ENCODE results near the gene CEMIP2. TPM values are rescaled to one million over a fixed set of nuclear protein-coding genes. Genes with fewer than 3 reads are reported as not detected.

CEMIP2 gene
- total and polyA plus RNA-seq, 4 donors: 18.8 to 123 (median 38.6) TPM

- no peak for DNase-seq (ENCODE audit: low spot score)
- no peak overlapping the region for H3K9ac ChIP-seq (ENCODE audit: low read depth in 1 of 2, low read length in 2 of 2)
- H3K27me3 ChIP-seq (ENCODE audit: control insufficient read depth in 4 of 4, insufficient read depth in 4 of 4, low read length in 3 of 4): no peaks in the 10 kb centered on the region
- no peak overlapping the region for H3K27ac ChIP-seq (ENCODE audit: low read depth in 1 of 2, low read length in 2 of 2)
- TF ChIP-seq RXRA (IDR thresholded peaks at IDR 0.05): no peak
- TF ChIP-seq SP1 (IDR thresholded peaks at IDR 0.05): no peak
- no peak for TF ChIP-seq FOXA1 (IDR thresholded peaks at IDR 0.05)
- no peak for TF ChIP-seq EGR1 (IDR thresholded peaks at IDR 0.05; ENCODE audit: low read depth in 2 of 2)
- TF ChIP-seq REST (IDR thresholded peaks at IDR 0.05): no peak
- H3K4me3 ChIP-seq (ENCODE audit: low read depth in 1 of 3, low read length in 3 of 3): no peak overlapping the region
- WGBS: 93% methylated on average over 1 of the region's 1 CpG
- no peaks in the 10 kb centered on the region for H3K9me3 ChIP-seq (ENCODE audit: control insufficient read depth in 4 of 4, low read length in 3 of 4)
- H3K4me1 ChIP-seq (ENCODE audit: control insufficient read depth in 4 of 4, insufficient read depth in 4 of 4, low read length in 3 of 4): peaks cover 0 to 6% (median 3%) of the 10 kb centered on the region in 4 donors
- H3K36me3 ChIP-seq (ENCODE audit: control insufficient read depth in 4 of 4, insufficient read depth in 3 of 4, low read depth in 1 of 4, low read length in 3 of 4): no peaks in the 10 kb centered on the region
These were observed 119.9 kb downstream of the CEMIP2 start for GRCh38 chr9:71648453-71648852.

GRCh38 chr9:71647094-71647591 is 121.2 kb downstream of the CEMIP2 start:
- no peak overlapping the region for H3K4me3 ChIP-seq (ENCODE audit: low read depth in 1 of 3, low read length in 3 of 3)
- H3K4me1 ChIP-seq (ENCODE audit: control insufficient read depth in 4 of 4, insufficient read depth in 4 of 4, low read length in 3 of 4): peaks cover 0 to 6% (median 3%) of the 10 kb centered on the region in 4 donors
- no peak for TF ChIP-seq SP1 (IDR thresholded peaks at IDR 0.05)
- no peak for TF ChIP-seq YY1 (IDR thresholded peaks at IDR 0.05)
- TF ChIP-seq RAD21 (IDR thresholded peaks at IDR 0.05): peak in 1 of 2 donors; percentile 36
- TF ChIP-seq MAX (IDR thresholded peaks at IDR 0.05): peak; percentile 22
- no peak for TF ChIP-seq FOXA1 (IDR thresholded peaks at IDR 0.05)
- peak; percentile 21 for TF ChIP-seq REST (IDR thresholded peaks at IDR 0.05)
- TF ChIP-seq ATF3 (IDR thresholded peaks at IDR 0.05): no peak
- TF ChIP-seq JUND (IDR thresholded peaks at IDR 0.05): peak; percentile 66 to 76
- H3K36me3 ChIP-seq (ENCODE audit: control insufficient read depth in 4 of 4, insufficient read depth in 3 of 4, low read depth in 1 of 4, low read length in 3 of 4): no peaks in the 10 kb centered on the region
- peak overlapping the region in 1 of 2 donors; percentile 37 for H3K27ac ChIP-seq (ENCODE audit: low read depth in 1 of 2, low read length in 2 of 2)
- no peaks in the 10 kb centered on the region for H3K27me3 ChIP-seq (ENCODE audit: control insufficient read depth in 4 of 4, insufficient read depth in 4 of 4, low read length in 3 of 4)
- peak; percentile 34 for DNase-seq (ENCODE audit: low spot score)
- H3K9me3 ChIP-seq (ENCODE audit: control insufficient read depth in 4 of 4, low read length in 3 of 4): no peaks in the 10 kb centered on the region
- no peak overlapping the region for H3K9ac ChIP-seq (ENCODE audit: low read depth in 1 of 2, low read length in 2 of 2)
- 53% methylated on average over 7 of the region's 7 CpGs for WGBS

Measured in liver (tissue), 9 donors.